GM12891 (cell line): ENCODE measurements around the gene OR13C2.

Experiments used
- DNase-seq: peaks from one replicate; pipeline ENCODE4 v3.0.0; 2011; ENCODE audit warnings: low spot score; ENCODE audit not compliant: insufficient read length
- FAIRE-seq: peaks from 2 replicates; lab custom pipeline; 2011; peaks lifted over from hg19 to GRCh38; lab: Jason Lieb, UNC
- PAX5 ChIP-seq: IDR thresholded peaks from 2 replicates; pipeline ENCODE4 v1.6.1; 2011; ENCODE audit warnings: low read length, moderate library complexity, mild to moderate bottlenecking; ENCODE audit not compliant: insufficient read depth, severe bottlenecking
- POLR2A ChIP-seq: IDR thresholded peaks from 2 replicates; pipeline ENCODE4 v1.6.1; 2011; ENCODE audit warnings: low read depth, low read length, control low read depth
- POLR2AphosphoS5 ChIP-seq: IDR thresholded peaks from 2 replicates; pipeline ENCODE4 v1.6.1; 2011; ENCODE audit warnings: low read depth, low read length, control low read depth
- POU2F2 ChIP-seq: IDR thresholded peaks from 2 replicates; pipeline ENCODE4 v1.6.1; 2011; ENCODE audit warnings: low read depth, mild to moderate bottlenecking, control low read depth, low read length, moderate library complexity
- SPI1 ChIP-seq: IDR thresholded peaks from 2 replicates; pipeline ENCODE4 v1.6.1; 2011; ENCODE audit warnings: low read depth, low read length, control low read depth
- TAF1 ChIP-seq: IDR thresholded peaks from 2 replicates; pipeline ENCODE4 v1.6.1; 2011; ENCODE audit warnings: low read depth, low read length, control low read depth

OR13C2 gene

GRCh38 chr9:104555521-104555920 is 49.9 kb downstream of the OR13C2 start:
- no peak for DNase-seq
- no peak for TF ChIP-seq SPI1
- no peak for TF ChIP-seq POLR2AphosphoS5
- TF ChIP-seq POLR2A = no peak
- TF ChIP-seq POU2F2 = no peak
- TF ChIP-seq TAF1 = no peak
- TF ChIP-seq PAX5 = no peak
- FAIRE-seq = no peak
